Esophagus muscularis mucosa (tissue), 3 donors: ENCODE data around the gene GALNT7.

Experiments
- POLR2AphosphoS5 ChIP-seq, 2 donors: sonication (generic); formaldehyde crosslinking; IDR thresholded peaks; one replicate each; pipeline ENCODE4 v1.6.1; 2017; ENCODE audit warnings: antibody characterized with exemption in 2 of 2
- TF ChIP-seq, protein P1 (sequence below), 3 experiments: fragments of 200-600 bp in 2 of 3; fragments of 450-650 bp in 1 of 3; sonication (generic) in 2 of 3; IDR thresholded peaks; one replicate each; pipeline ENCODE4 v1.5.1; 2017 to 2019; ENCODE audit warnings: antibody characterized with exemption in 3 of 3, mild to moderate bottlenecking in 2 of 3, moderate library complexity in 1 of 3

DNA sequence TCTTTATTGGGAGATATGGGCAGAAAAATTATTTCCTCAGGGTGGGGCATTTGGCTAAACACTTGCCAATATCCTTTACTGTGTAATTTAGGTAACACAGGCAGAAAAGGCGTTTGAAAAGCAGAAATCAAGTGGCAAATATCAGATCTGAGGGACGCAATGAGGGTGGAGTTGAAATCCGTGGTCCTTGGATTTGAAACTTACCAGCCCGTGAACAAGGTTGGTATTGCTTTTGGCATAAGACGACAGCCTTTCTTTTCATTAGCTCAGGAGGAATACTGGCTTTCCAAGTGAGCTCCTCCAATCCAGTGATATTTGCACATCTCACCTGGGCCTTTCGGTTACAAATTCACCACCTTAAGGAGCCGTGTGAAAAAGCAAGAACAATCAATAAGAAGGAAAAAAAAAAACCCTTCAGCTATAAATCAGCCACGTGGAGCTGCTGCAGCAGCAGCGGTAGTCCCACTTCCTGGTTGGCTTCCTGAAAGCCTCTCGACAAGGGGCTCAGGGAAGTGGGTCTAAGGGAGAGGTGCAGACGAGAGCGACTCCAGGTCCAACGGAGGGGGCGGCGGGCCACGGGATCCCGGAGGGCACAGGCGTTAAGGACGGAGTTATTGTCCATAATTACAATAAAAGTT, 734 bp upstream of the GALNT7 start:
- TF ChIP-seq, protein P1, sequence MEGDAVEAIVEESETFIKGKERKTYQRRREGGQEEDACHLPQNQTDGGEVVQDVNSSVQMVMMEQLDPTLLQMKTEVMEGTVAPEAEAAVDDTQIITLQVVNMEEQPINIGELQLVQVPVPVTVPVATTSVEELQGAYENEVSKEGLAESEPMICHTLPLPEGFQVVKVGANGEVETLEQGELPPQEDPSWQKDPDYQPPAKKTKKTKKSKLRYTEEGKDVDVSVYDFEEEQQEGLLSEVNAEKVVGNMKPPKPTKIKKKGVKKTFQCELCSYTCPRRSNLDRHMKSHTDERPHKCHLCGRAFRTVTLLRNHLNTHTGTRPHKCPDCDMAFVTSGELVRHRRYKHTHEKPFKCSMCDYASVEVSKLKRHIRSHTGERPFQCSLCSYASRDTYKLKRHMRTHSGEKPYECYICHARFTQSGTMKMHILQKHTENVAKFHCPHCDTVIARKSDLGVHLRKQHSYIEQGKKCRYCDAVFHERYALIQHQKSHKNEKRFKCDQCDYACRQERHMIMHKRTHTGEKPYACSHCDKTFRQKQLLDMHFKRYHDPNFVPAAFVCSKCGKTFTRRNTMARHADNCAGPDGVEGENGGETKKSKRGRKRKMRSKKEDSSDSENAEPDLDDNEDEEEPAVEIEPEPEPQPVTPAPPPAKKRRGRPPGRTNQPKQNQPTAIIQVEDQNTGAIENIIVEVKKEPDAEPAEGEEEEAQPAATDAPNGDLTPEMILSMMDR (IDR thresholded peaks at IDR 0.05): no peak
- TF ChIP-seq POLR2AphosphoS5 (IDR thresholded peaks at IDR 0.05): no peak
